ENCODE measurements around the gene KCNMA1. TPM values are rescaled to one million over a fixed set of nuclear protein-coding genes. Genes with fewer than 3 reads are reported as not detected.
A peak's percentile ranks its signal among the peaks of the same experiment; 100 is the strongest.

Gene KCNMA1
- total and polyA plus RNA-seq, 10 donors = 9.3 to 114 (median 51.5) TPM

DNA sequence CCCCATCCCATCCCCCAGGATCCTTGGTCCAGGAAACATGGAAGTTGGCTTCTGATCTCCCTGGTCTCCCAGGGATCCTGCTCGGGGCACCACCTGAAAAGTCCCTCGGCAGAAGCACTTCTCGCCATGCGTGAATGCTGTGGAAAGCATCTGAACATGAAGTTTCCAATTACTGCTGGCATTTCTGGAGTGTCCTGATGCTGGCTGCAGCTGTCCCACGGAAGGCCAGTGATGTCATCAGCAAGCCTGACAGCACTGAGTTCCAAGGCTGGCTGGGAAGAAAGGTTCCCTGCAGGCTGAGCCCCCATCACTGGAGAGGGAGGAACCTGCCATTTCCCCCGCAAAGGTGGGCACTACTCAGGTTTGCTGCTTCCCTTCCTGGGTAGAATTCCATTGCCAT lies 71.4 kb downstream of the KCNMA1 start:
- TF ChIP-seq CTCF (IDR thresholded peaks at IDR 0.05 in 8 of 11, conservative IDR thresholded peaks at IDR 0.05 in 3 of 11) (no peak), POLR2A (IDR thresholded peaks at IDR 0.05) (no peak), POLR2AphosphoS5 (IDR thresholded peaks at IDR 0.05) (no peak)
- no peaks in the 10 kb centered on the region for H3K9me3 ChIP-seq
- H3K4me1 ChIP-seq = peaks cover 0 to 7% (median 0%) of the 10 kb centered on the region in 6 donors
- H3K27ac ChIP-seq = no peak overlapping the region
- no peak overlapping the region for H3K4me3 ChIP-seq
- WGBS, 5 donors = 48 to 76% (median 72%) methylated on average over 2 to 6 of the region's 6 CpGs
- peaks cover 0 to 36% (median 0%) of the 10 kb centered on the region in 7 donors for H3K27me3 ChIP-seq (replicated peaks in 1 of 7)
- no peak for DNase-seq
- H3K36me3 ChIP-seq = no peaks in the 10 kb centered on the region
- intact Hi-C loops (cut with DNase I; ENCODE audit: low total_unique reads) = no loop called here

GRCh38 chr10:77565590-77566023 lies 72.0 kb downstream of the KCNMA1 start:
- Histone ChIP-seq H3K9me3 (no peaks in the 10 kb centered on the region), H3K4me3 (no peak overlapping the region), H3K27me3 (replicated peaks in 1 of 7) (peaks cover 0 to 36% (median 0%) of the 10 kb centered on the region in 7 donors), H3K27ac (no peak overlapping the region), H3K36me3 (no peaks in the 10 kb centered on the region), H3K4me1 (peaks cover 0 to 7% (median 0%) of the 10 kb centered on the region in 6 donors)
- TF ChIP-seq POLR2A (IDR thresholded peaks at IDR 0.05) (no peak), CTCF (IDR thresholded peaks at IDR 0.05 in 8 of 11, conservative IDR thresholded peaks at IDR 0.05 in 3 of 11) (no peak), POLR2AphosphoS5 (IDR thresholded peaks at IDR 0.05) (no peak)
- intact Hi-C loops (cut with DNase I; ENCODE audit: low total_unique reads) = no loop called here
- 52 to 82% (median 65%) methylated on average over 4 of the region's 4 CpGs for WGBS, 5 donors
- DNase-seq = no peak

GRCh38 chr10:77564731-77565589 lies 72.6 kb downstream of the KCNMA1 start:
- H3K27ac ChIP-seq = no peak overlapping the region
- no peaks in the 10 kb centered on the region for H3K36me3 ChIP-seq
- H3K9me3 ChIP-seq = no peaks in the 10 kb centered on the region
- no peak overlapping the region for H3K4me3 ChIP-seq
- no peak for DNase-seq
- WGBS, 5 donors = 59 to 72% (median 68%) methylated on average over 10 of the region's 10 CpGs
- H3K27me3 ChIP-seq (replicated peaks in 1 of 7) = peaks cover 0 to 36% (median 0%) of the 10 kb centered on the region in 7 donors
- H3K4me1 ChIP-seq = peaks cover 0 to 7% (median 0%) of the 10 kb centered on the region in 6 donors
- intact Hi-C loops (cut with DNase I; ENCODE audit: low total_unique reads) = no loop called here
- TF ChIP-seq POLR2A (IDR thresholded peaks at IDR 0.05) (no peak), POLR2AphosphoS5 (IDR thresholded peaks at IDR 0.05) (no peak), CTCF (IDR thresholded peaks at IDR 0.05 in 8 of 11, conservative IDR thresholded peaks at IDR 0.05 in 3 of 11) (no peak)

- Histone ChIP-seq H3K9me3 (no peaks in the 10 kb centered on the region), H3K36me3 (no peaks in the 10 kb centered on the region), H3K27ac (peak overlapping the region in 1 of 8 donors; percentile 7), H3K27me3 (replicated peaks in 1 of 7) (peaks cover 0 to 36% (median 0%) of the 10 kb centered on the region in 7 donors), H3K4me3 (no peak overlapping the region), H3K4me1 (peaks cover 0 to 7% (median 0%) of the 10 kb centered on the region in 6 donors)
- WGBS, 5 donors = 84 to 92% (median 90%) methylated on average over 9 of the region's 9 CpGs
- no peak for DNase-seq
- no peak for TF ChIP-seq POLR2A (IDR thresholded peaks at IDR 0.05)
- TF ChIP-seq CTCF (IDR thresholded peaks at IDR 0.05 in 8 of 11, conservative IDR thresholded peaks at IDR 0.05 in 3 of 11) = no peak
- no peak for TF ChIP-seq POLR2AphosphoS5 (IDR thresholded peaks at IDR 0.05)
- intact Hi-C loops (cut with DNase I; ENCODE audit: low total_unique reads) = no loop called here
Measured at GRCh38 chr10:77563638-77564270, 73.9 kb downstream of the KCNMA1 start.
